ENCODE measurements around the gene RERE. TPM values are rescaled to one million over a fixed set of nuclear protein-coding genes. Genes with fewer than 3 reads are reported as not detected.

The RERE gene
- total RNA-seq, 1 donor from 2014 or later, result 1,626 TPM

DNA sequence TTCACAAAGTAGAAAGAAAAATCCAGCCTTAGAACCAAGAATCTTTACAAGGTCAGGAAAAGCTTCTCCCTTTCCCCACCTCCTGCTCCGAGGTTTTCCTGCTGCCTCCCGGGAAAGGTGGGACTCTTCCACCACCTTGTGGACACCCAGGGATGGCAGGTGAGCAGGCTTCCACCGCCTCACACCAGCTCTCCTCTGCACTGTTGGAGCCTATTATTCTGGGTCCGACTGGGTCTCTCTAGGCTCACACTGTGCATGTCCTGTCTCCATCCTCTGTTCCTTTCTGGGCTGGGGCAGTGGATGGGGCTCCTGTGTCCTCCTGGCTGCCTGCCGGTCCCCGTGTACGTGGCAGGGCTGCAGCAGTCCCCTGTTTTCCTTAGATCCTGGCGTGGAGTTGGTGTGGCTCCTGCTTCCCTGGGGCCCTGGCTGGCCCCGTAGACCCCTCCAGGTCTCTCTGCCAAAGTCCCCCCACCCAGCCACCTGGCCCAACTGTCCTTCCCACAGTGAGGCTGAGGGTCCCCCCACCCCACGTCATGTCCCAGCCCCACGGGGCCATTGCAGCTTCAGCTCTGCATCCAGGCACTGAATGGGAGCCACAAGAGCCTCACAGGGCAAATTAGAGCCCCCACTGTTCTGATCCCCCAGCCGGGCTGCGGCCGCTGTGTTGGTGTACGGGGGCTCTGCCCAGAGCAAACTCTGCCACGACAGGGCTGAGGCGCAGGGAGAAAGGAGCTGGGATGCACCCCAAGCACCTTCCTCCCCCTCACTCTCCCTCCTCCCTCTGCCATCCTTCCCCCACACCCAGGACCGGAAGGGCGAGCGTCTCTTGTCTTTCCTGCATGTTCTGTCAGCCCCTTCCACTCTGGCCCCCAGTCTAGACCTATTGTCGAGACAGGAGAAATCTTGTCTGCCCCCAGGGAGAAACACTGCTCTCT is 502.8 kb downstream of the RERE start:
- peak; percentile 57 to 79 for DNase-seq (ENCODE audit: low spot score in 2 of 2)
- no peak for FAIRE-seq

DNA sequence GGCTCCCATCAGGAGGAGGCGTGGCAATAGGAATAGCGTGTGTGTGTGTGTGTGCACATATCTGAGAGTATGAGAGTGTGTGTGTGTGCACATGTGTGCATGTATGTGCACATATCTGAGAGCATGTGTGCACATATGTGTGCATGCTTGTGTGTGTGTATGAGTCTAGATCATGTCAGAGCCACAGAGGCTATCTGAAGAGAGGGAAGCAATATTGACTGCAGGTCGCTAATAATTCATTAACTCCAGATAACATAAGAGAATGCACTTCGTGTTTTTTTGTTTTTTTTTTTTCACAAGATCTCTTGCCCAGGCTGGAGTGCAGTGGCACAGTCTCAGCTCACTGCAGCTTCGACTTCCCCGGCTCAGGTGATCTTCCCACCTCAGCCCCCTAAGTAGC is 504.2 kb downstream of the RERE start:
- FAIRE-seq (no peak), DNase-seq (ENCODE audit: low spot score in 2 of 2) (no peak)

DNA sequence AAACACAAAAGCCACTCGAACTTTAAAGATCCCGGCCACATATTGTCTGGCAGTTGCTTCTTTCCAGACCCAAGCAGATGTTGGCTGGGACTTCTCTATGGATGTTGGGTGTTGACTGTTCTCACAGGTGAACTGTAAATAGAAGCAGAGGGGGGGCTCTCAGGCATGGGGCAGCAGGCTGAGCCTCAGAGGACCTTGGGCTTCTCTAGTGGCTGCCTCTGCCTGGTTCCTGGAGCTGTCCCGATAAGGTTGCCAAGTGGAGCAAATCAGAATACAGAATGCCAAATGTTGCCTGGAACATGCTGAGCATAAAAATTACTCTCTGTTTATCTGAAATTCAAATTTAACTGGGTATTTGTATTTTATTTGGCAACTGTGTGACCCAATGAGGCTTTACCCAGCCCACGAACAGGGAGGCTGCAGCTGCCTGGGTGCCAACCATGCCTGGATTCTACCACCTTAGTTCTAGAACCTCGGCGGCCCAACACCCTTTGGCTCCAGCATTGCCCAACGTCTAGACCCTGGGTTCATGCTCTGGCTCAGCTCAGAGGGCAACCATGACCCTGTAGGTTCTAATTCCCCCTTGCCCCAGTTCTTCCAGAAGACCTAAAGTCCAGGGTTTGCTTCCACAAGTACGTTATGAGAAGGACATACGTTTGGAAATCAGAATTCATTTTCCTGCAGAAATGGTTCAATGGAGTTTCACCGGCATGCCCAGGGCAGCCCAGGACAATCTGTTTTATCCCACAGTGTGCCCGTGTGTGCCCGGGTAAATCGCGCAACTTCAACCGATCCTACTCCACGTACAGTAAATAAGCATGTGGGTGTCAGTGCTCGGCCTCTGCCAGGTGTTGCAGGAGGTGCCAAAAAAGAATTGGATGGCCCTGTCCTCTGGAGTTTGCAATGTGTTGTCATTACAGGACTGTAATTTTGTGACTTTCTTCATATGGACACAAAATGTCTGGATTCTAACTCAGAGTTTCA is 504.9 kb downstream of the RERE start:
- no peak for DNase-seq (ENCODE audit: low spot score in 2 of 2)
- no peak for FAIRE-seq

DNA sequence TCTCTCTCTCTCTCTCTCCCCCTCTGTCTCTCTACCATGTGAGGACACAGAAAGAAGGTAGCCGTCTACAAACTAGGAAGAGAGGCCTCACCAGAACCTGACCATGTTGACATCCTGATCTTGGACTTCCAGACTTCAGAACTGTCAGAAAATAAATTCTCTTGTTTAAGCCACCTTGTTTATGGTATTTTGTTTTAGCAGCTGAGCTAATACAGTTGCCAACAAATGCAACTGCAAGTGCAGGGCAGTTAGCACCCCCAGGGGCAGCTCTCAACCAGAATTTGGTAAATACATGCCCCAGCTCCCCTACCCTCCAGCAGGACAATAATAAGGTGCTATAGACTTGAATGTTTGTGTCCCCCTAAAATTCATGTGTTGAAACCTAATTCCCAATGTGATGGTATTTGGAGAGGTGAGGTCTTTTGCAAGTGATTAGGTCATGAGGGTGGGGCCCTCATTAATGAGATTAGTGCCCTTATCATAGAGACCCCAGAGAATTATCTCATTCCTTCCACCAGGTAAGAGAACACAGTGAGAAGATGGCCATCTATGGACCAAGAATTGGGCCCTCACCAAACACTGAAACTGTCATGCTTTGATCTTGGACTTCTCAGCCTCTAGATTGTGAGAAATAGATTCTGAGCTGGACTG is 506.2 kb downstream of the RERE start:
- DNase-seq (ENCODE audit: low spot score in 2 of 2) (no peak), FAIRE-seq (no peak)

DNA sequence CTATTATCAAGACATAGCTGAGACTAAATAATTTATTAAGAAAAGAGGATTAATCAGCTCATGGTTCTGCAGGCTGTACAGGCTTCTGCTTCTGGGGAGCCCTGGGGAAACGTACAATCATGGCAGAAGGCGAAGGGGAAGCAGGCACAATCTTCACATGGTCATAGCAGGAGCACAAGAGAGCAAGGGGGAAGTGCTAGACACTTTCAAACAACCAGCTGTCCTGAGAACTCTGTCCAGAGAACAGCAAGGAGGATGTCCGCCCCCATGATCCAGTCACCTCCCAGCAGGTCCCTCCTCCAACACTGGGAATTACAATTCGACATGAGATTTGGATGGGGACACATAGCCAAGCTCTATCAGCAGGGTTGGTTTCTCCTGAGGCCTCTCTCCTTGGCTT is 509.8 kb downstream of the RERE start:
- DNase-seq (ENCODE audit: low spot score in 2 of 2), result no peak
- no peak for FAIRE-seq

DNA sequence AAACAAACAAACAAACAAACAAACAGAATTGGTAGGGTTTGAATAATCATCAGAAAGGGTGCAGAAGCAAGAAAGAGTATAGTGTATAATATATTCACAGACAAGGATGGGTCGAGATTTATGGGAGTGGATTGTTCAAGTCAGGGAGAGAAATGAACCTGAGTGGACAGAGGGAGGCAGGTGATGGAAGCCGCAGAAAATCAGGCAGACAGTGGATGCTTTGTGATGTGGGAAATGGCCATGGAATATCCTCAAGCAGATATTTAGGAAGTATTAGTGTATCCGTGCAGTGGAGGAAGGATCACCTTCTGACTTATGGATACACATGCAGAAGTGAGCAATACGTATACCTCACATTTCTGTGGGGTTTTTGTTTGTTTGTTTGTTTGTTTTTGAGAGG is 513.6 kb downstream of the RERE start:
- no peak for FAIRE-seq
- no peak for DNase-seq (ENCODE audit: low spot score in 2 of 2)

DNA sequence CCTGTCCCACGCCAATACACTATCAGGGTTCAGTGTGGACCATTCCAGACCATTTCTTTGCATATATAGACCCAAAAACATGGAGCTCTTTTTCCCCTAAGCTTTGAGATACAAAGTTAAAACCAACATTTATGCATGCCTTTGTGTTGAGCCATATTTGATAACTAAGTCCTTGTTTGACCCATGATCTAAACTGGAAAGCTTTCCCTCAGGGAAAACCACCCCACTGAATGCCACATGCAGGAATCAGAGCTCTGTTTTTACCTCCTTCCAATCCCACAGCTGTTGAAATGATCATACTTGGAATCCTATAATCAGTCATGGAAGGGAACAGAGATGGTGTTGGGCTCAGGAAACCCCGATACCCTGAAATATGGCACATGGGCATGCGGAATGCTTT is 514.3 kb downstream of the RERE start:
- FAIRE-seq (no peak), DNase-seq (ENCODE audit: low spot score in 2 of 2) (no peak)

Small RNA genes lying within 50 kb of the gene (small RNA-seq; reads per million reads assigned to genes)
- gene MIR6728 (not detected), gene RF00019 (not detected), gene RF00599 (not detected)

Other genes with a start within 250 kb of the RERE start
- 261 TPM for gene ENO1, start 61.0 kb upstream of the RERE start, total RNA-seq
- gene CA6, start 128.2 kb upstream of the RERE start, total RNA-seq, result not detected
- not detected for gene SLC2A7, start 208.8 kb upstream of the RERE start, total RNA-seq